HFFc6 (cell line): ENCODE measurements around the gene MAP3K20. TPM values are rescaled to one million over a fixed set of nuclear protein-coding genes. Genes with fewer than 3 reads are reported as not detected.
A peak's percentile ranks its signal among the peaks of the same experiment; 100 is the strongest.
"Not testable (repeated sequence)": the region's sequence is repeated elsewhere in the genome, so short reads cannot be mapped to it uniquely, and the experiment has no call there.

ENCODE experiments used
- DNase-seq: peaks from one replicate; pipeline ENCODE4 v3.0.0-alpha.2; 2018
- H3K27ac Mint-ChIP-seq: 2 replicates; pipeline ENCODE4 v1.8.0; 2020; ENCODE audit warnings: mild to moderate bottlenecking, mixed read lengths
- H3K27me3 Mint-ChIP-seq: 2 replicates; pipeline ENCODE4 v1.8.0; 2021; ENCODE audit warnings: mild to moderate bottlenecking, moderate library complexity, mixed read lengths; ENCODE audit not compliant: insufficient read depth
- H3K36me3 Mint-ChIP-seq: 2 replicates; pipeline ENCODE4 v1.8.0; 2021; ENCODE audit warnings: low read depth, mixed read lengths
- H3K4me1 Mint-ChIP-seq: 2 replicates; pipeline ENCODE4 v1.8.0; 2020; ENCODE audit warnings: low read depth, mixed read lengths
- H3K4me3 Mint-ChIP-seq: 2 replicates; pipeline ENCODE4 v1.8.0; 2020; ENCODE audit warnings: mild to moderate bottlenecking, moderate library complexity, mixed read lengths
- H3K9me3 Mint-ChIP-seq: 2 replicates; pipeline ENCODE4 v1.8.0; 2020; ENCODE audit warnings: mild to moderate bottlenecking, mixed read lengths
- CTCF ChIP-seq: fragments of 200-600 bp; sonication (generic); IDR thresholded peaks from 2 replicates; pipeline ENCODE4 v1.5.0; 2021; ENCODE audit warnings: antibody characterized with exemption, mild to moderate bottlenecking
- total RNA-seq, 6 experiments: library from RNA; stranded (reverse); fragmentation: NEBNext Ultra II Directional; extraction: Animal tissue kit (Norgen Biotek cat#: 25700); gene quantifications; 2 replicates in 1 of 6; 3 replicates in 5 of 6; pipeline ENCODE4 v1.2.3, GENCODE V29; 2021

Gene MAP3K20
- total RNA-seq, 6 experiments from 2014 or later, result 126 to 150 (median 134) TPM

DNA sequence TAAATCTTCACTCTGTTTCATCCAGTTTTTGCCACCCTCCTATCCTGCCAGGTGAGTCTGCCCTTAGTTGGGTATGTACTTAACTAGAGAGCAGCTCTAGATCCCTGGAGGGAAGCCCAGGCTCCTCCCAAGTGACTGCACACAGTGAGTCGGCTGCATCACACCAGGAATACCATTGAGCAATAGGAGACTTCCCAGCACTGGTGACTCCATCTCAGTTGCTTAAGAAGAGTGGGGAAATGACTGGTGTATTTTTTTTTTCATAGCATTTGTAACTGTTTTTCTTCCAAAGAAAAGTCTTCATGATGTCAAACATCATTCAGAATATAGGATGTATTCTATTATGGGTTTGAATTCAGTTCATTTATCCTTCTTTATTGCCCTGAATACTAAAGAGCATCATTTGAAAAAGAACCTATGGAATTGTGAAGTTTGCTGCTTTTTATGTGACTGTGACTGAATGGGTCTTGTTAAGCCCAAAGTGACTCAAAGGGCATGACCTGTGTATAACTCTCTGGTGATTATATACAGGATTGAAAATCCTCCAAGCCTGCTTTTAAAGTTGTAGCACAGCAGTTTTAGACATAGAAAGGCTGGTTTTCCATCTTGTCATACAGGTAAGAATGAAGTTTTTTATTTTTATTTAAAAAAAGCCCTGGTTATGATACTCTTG, 84.3 kb downstream of the MAP3K20 start:
- TF ChIP-seq CTCF, result no peak
- Mint-ChIP-seq H3K4me3 (peak overlapping the region; percentile 20), H3K4me1 (peaks cover 57% of the 10 kb centered on the region), H3K27ac (peak overlapping the region; percentile 88), H3K27me3 (no peaks in the 10 kb centered on the region; the same call in 1 of the 2 replicates), H3K9me3 (no peaks in the 10 kb centered on the region; the same call in 1 of the 2 replicates), H3K36me3 (peaks cover 48% of the 10 kb centered on the region)
- DNase-seq, result peak; percentile 94

- Mint-ChIP-seq H3K27me3 (no peaks in the 10 kb centered on the region; the same call in 1 of the 2 replicates), H3K36me3 (peaks cover 41% of the 10 kb centered on the region), H3K27ac (peak overlapping the region; percentile 88), H3K4me1 (peaks cover 63% of the 10 kb centered on the region), H3K4me3 (peak overlapping the region; percentile 20), H3K9me3 (no peaks in the 10 kb centered on the region; the same call in 1 of the 2 replicates)
- TF ChIP-seq CTCF, result no peak
- DNase-seq, result no peak
Measured at GRCh38 chr2:173160618-173161017, 85.0 kb downstream of the MAP3K20 start.

GRCh38 chr2:173161040-173161439, 85.4 kb downstream of the MAP3K20 start:
- no peak for TF ChIP-seq CTCF
- Mint-ChIP-seq H3K27ac (peak overlapping the region; percentile 88), H3K4me3 (peak overlapping the region; percentile 20), H3K9me3 (no peaks in the 10 kb centered on the region; the same call in 1 of the 2 replicates), H3K27me3 (no peaks in the 10 kb centered on the region; the same call in 1 of the 2 replicates), H3K36me3 (peaks cover 36% of the 10 kb centered on the region), H3K4me1 (peaks cover 67% of the 10 kb centered on the region)
- DNase-seq, result no peak

DNA sequence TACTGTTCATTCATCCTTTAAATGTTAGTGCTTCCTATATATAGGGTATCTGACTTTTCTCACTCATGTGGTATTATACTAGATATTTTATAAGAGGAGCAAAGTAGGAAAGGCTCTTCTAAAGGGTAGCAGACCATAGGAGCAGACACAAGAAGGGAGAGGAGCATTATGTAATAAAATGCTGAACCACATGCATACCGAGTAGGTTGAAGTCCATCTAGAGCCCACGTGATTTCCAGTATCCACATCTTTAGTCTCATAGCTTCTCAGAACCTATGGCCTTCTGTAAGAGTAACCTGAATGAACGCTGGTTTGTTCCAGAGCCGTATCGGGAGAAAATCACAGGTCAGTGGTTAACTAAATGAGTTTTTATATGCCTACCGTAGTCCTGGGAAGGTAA, 85.9 kb downstream of the MAP3K20 start:
- Mint-ChIP-seq H3K27me3 (no peaks in the 10 kb centered on the region; the same call in 1 of the 2 replicates), H3K4me3 (no peak overlapping the region), H3K27ac (0 out of 2 replicates have a peak overlapping the region, but pooled peaks have one; percentile 88), H3K9me3 (no peaks in the 10 kb centered on the region; the same call in 1 of the 2 replicates), H3K4me1 (peaks cover 69% of the 10 kb centered on the region), H3K36me3 (peaks cover 32% of the 10 kb centered on the region)
- no peak for TF ChIP-seq CTCF
- no peak for DNase-seq

GRCh38 chr2:173163357-173163756, 87.7 kb downstream of the MAP3K20 start:
- not testable (repeated sequence) for H3K9me3 Mint-ChIP-seq, H3K27me3 Mint-ChIP-seq, H3K4me3 Mint-ChIP-seq, H3K27ac Mint-ChIP-seq, DNase-seq
- H3K4me1 Mint-ChIP-seq, result peaks cover 59% of the 10 kb centered on the region
- peaks cover 26% of the 10 kb centered on the region for H3K36me3 Mint-ChIP-seq

- Mint-ChIP-seq H3K9me3 (no peaks in the 10 kb centered on the region; the same call in 1 of the 2 replicates), H3K4me3 (peak overlapping the region; percentile 22; the same call in 1 of the 2 replicates), H3K27me3 (no peaks in the 10 kb centered on the region; the same call in 1 of the 2 replicates), H3K36me3 (peaks cover 26% of the 10 kb centered on the region), H3K27ac (peak overlapping the region; percentile 37; the same call in 1 of the 2 replicates), H3K4me1 (peaks cover 48% of the 10 kb centered on the region)
- TF ChIP-seq CTCF, result no peak
- DNase-seq, result no peak
Measured at GRCh38 chr2:173164396-173164795, 88.8 kb downstream of the MAP3K20 start.
